Activated naive CD4-positive, alpha-beta T cell treated with anti-CD3 and anti-CD28 coated beads, Interleukin-2, amount 50 U/mL, for 72 hours (primary cell): ENCODE data around the gene MIR17HG. TPM values are rescaled to one million over a fixed set of nuclear protein-coding genes. Genes with fewer than 3 reads are reported as not detected.
"Not testable (repeated sequence)": the region's sequence is repeated elsewhere in the genome, so short reads cannot be mapped to it uniquely, and the experiment has no call there.

Experiments used
- ATAC-seq, 2 donors: fragments of 150-1000 bp; cut with Tn5 transposase; 2 replicates each; pipeline ENCODE4 v1.10.0; 2021; ENCODE audit warnings: mild to moderate bottlenecking in 2 of 2, moderate library complexity in 2 of 2
- DNase-seq, 2 donors: peaks; one replicate each; pipeline ENCODE4 v3.0.0; 2021 to 2022; ENCODE audit warnings: low spot score in 2 of 2
- H3K27ac Mint-ChIP-seq, 2 donors: one replicate each; pipeline ENCODE4 v1.8.0; 2022; ENCODE audit warnings: mild to moderate bottlenecking in 2 of 2, mixed read lengths in 2 of 2
- H3K36me3 Mint-ChIP-seq, 2 donors: one replicate each; pipeline ENCODE4 v1.8.0; 2022; ENCODE audit warnings: mixed read lengths in 2 of 2
- H3K9me3 Mint-ChIP-seq, 2 donors: one replicate each; pipeline ENCODE4 v1.8.0; 2022; ENCODE audit warnings: mixed read lengths in 2 of 2
- total RNA-seq, 2 donors: library from RNA; stranded (reverse); gene quantifications; one replicate each; pipeline ENCODE4 v1.2.3, GENCODE V29; 2022

The MIR17HG gene
- total RNA-seq, 2 donors from 2014 or later = 11.5 to 25.8 TPM

GRCh38 chr13:91328726-91329125, 18.8 kb upstream of the MIR17HG start:
- Mint-ChIP-seq H3K27ac (no peak overlapping the region), H3K36me3 (peaks cover 0 to 12% of the 10 kb centered on the region in 2 donors)

GRCh38 chr13:91329733-91330132, 17.8 kb upstream of the MIR17HG start:
- ATAC-seq (no peak), DNase-seq (no peak)
- no peak overlapping the region for H3K27ac Mint-ChIP-seq
- H3K9me3 Mint-ChIP-seq = peaks cover 0 to 6% of the 10 kb centered on the region in 2 donors
- H3K36me3 Mint-ChIP-seq = peaks cover 0 to 18% of the 10 kb centered on the region in 2 donors

More at GRCh38 chr13:91328726-91329125, 18.8 kb upstream of the MIR17HG start:
- H3K9me3 Mint-ChIP-seq = peaks cover 0 to 6% of the 10 kb centered on the region in 2 donors
- DNase-seq (no peak), ATAC-seq (no peak)

- H3K36me3 Mint-ChIP-seq = peaks cover 0 to 22% of the 10 kb centered on the region in 2 donors
- ATAC-seq = peak; percentile 43 to 82
- peaks cover 0 to 6% of the 10 kb centered on the region in 2 donors for H3K9me3 Mint-ChIP-seq
- no peak overlapping the region for H3K27ac Mint-ChIP-seq
- no peak for DNase-seq
Observed at GRCh38 chr13:91331047-91331915, 16.2 kb upstream of the MIR17HG start.

GRCh38 chr13:91346062-91346461, 1.4 kb upstream of the MIR17HG start:
- ATAC-seq (peak; percentile 7 to 30), DNase-seq (no peak)
- peaks cover 0 to 7% of the 10 kb centered on the region in 2 donors for H3K9me3 Mint-ChIP-seq
- peak overlapping the region in 1 of 2 donors; percentile 98 for H3K27ac Mint-ChIP-seq
- peaks cover 23 to 29% of the 10 kb centered on the region in 2 donors for H3K36me3 Mint-ChIP-seq

GRCh38 chr13:91346850-91347201, 661 bp upstream of the MIR17HG start:
- peaks cover 0 to 3% of the 10 kb centered on the region in 2 donors for H3K9me3 Mint-ChIP-seq
- peaks cover 25 to 32% of the 10 kb centered on the region in 2 donors for H3K36me3 Mint-ChIP-seq
- peak overlapping the region; percentile 88 to 98 for H3K27ac Mint-ChIP-seq

GRCh38 chr13:91347996-91348905, 764 bp downstream of the MIR17HG start:
- ATAC-seq (peak; percentile 47 to 52), DNase-seq (peak; percentile 69 to 77)
- Mint-ChIP-seq H3K27ac (peak overlapping the region in 1 of 2 donors; percentile 93), H3K9me3 (no peaks in the 10 kb centered on the region), H3K36me3 (peaks cover 26 to 38% of the 10 kb centered on the region in 2 donors)

More at GRCh38 chr13:91346850-91347201, 661 bp upstream of the MIR17HG start:
- ATAC-seq (peak; percentile 16 to 39), DNase-seq (peak; percentile 57 to 60)

GRCh38 chr13:91348906-91349435, 1.5 kb downstream of the MIR17HG start:
- ATAC-seq (peak; percentile 53 to 61), DNase-seq (peak; percentile 91 to 97)
- Mint-ChIP-seq H3K36me3 (peaks cover 33 to 45% of the 10 kb centered on the region in 2 donors), H3K27ac (peak overlapping the region; percentile 93 to 95), H3K9me3 (no peaks in the 10 kb centered on the region)

GRCh38 chr13:91349992-91350911, 2.8 kb downstream of the MIR17HG start:
- H3K27ac Mint-ChIP-seq = peak overlapping the region; percentile 93 to 95
- H3K36me3 Mint-ChIP-seq = peaks cover 40 to 58% of the 10 kb centered on the region in 2 donors
- ATAC-seq (no peak), DNase-seq (no peak)
- no peaks in the 10 kb centered on the region for H3K9me3 Mint-ChIP-seq

GRCh38 chr13:91351123-91351522, 3.6 kb downstream of the MIR17HG start:
- no peaks in the 10 kb centered on the region for H3K9me3 Mint-ChIP-seq
- peak overlapping the region in 1 of 2 donors; percentile 92 for H3K27ac Mint-ChIP-seq
- no peak for ATAC-seq
- peaks cover 40 to 65% of the 10 kb centered on the region in 2 donors for H3K36me3 Mint-ChIP-seq
- no peak for DNase-seq

- H3K36me3 Mint-ChIP-seq = peaks cover 40 to 73% of the 10 kb centered on the region in 2 donors
- H3K9me3 Mint-ChIP-seq = no peaks in the 10 kb centered on the region
- DNase-seq (no peak), ATAC-seq (no peak)
- H3K27ac Mint-ChIP-seq = no peak overlapping the region
Observed at GRCh38 chr13:91351980-91352379, 4.5 kb downstream of the MIR17HG start.

- Mint-ChIP-seq H3K36me3 (peaks cover 40 to 78% of the 10 kb centered on the region in 2 donors), H3K27ac (peak overlapping the region in 1 of 2 donors; percentile 84)
- ATAC-seq, DNase-seq, H3K9me3 Mint-ChIP-seq: not testable (repeated sequence)
Observed at GRCh38 chr13:91352891-91353290, 5.4 kb downstream of the MIR17HG start.

GRCh38 chr13:91353494-91353893, 6.0 kb downstream of the MIR17HG start:
- Mint-ChIP-seq H3K27ac (peak overlapping the region in 1 of 2 donors; percentile 84), H3K9me3 (no peaks in the 10 kb centered on the region), H3K36me3 (peaks cover 40 to 78% of the 10 kb centered on the region in 2 donors)
- ATAC-seq (no peak), DNase-seq (no peak)

- Mint-ChIP-seq H3K9me3 (no peaks in the 10 kb centered on the region), H3K36me3 (peaks cover 25 to 64% of the 10 kb centered on the region in 2 donors), H3K27ac (peak overlapping the region in 1 of 2 donors; percentile 15)
- ATAC-seq (no peak), DNase-seq (no peak)
Observed at GRCh38 chr13:91355099-91355825, 7.8 kb downstream of the MIR17HG start.

- DNase-seq (no peak), ATAC-seq (no peak)
- Mint-ChIP-seq H3K9me3 (no peaks in the 10 kb centered on the region), H3K36me3 (peaks cover 17 to 56% of the 10 kb centered on the region in 2 donors), H3K27ac (peak overlapping the region in 1 of 2 donors; percentile 15)
Observed at GRCh38 chr13:91355826-91356710, 8.6 kb downstream of the MIR17HG start.
